Right kidney (tissue), 9 donors: ENCODE measurements around the gene RAPSN.

Experiments used
- DNase-seq: peaks from one replicate; pipeline ENCODE4 v3.0.0-alpha.2; 2016
- long read RNA-seq, 8 donors: transcript quantifications; one replicate each; lab custom pipeline, GENCODE V29; 2026

RAPSN gene
- long read RNA-seq, donor 1 = 0 reads
- long read RNA-seq, donor 2 = 0 reads
- long read RNA-seq, donor 3 = 0 reads
- long read RNA-seq, donor 4 = 0 reads
- long read RNA-seq, donor 5 = 0 reads
- long read RNA-seq, donor 6 = 0 reads
- long read RNA-seq, donor 7 = 0 reads
- long read RNA-seq, donor 8 = 0 reads

DNA sequence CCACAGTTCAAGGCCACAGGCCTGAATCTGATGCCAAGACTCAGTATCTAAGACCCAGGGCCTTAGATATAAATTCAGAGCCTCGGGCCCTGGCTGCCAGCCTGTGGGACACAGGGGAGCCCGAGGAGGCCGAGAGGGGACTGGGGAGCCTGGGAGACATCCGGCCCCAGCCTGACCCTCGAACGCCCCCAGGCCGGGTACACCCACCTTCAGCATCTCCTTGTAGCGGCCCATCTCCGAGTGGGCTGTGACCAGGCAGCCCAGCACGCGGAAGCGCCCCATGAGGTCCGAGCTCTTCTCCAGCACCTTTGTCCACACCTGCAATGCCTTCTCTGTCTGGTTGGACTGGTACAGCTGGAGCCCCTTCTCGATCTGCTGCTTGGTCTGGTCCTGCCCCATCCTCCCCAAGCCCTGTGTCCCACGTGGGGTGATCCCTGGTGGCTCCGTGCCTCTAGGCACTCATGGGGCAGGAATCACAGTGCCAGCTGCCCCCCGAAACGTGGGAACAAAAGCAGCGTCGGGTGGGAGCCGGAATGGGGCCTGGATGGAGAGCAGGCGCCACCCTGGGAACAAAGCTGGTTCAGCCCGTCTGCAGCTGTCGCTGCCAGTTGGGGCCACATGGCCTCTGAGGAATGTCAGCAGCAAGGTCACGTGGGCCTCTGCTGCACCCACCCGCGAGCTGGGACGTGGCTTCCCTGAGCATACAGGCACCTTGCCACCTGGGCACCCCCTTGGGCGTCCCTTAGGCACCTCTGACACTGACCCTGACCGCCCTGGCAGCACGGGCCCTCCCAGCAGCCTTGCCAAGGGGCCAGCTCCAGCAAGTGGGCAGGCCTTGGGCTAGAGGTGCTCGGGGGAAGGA, at the start of gene RAPSN:
Gene RAPSN (minus strand): TSS at position 571 of the 862 bp plus-strand sequence. CDS start 172 bp downstream, at position 399.
- no peak for DNase-seq

DNA sequence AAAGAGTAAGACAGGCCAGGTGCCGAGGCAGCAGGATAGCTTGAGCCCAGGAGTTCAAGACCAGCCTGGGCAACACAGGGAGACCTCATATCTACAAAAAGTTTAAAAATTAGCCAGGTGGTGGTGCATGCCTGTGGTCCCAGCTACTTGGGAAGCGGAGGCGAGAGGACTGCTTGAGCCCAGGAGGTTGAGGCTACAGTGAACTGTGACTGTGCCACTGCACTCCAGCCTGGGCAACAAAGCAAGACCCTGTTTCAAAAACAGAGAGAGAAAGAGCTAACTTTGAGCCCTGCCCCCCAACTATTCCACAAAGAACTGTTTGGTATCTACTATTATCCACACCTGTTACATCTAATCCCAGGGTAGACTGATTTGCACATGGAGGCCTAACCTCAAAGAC, 49.2 kb upstream of the RAPSN start:
- DNase-seq = no peak

DNA sequence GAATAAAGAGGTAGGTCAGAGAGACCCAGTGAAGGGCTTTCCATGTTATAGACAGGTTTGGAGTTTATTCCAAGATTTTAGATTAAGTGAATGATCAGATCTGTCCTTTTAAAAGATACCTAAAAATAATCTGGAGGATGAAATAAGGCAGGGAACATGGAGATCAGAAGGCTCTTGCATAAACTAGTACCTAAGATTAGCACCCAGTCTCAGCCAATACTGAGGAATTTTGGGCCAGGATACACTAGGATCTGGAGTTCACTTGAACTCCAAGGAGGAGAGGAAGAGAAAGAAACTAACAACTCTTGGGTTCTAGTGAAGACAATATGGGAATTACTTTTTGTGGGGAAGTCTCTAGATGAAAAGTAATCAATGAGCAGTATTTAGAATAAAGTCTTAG, 47.9 kb upstream of the RAPSN start:
- DNase-seq = no peak

DNA sequence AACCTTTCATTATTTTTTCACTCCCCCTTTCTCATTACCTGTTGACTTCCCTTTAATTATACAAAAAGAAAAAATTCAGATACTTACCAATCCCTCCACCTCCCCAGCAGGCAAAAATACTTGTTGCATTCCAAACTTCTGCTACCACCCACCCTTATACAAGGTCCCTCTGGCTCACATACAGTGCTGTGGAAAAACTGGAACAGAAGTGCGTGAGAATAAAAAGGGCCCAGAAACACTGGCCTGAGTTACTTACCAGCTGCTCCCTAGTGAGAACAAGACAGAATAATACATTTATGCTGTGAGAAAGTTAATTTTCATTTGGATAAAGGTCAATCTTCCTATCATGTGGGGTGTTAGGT, 46.9 kb upstream of the RAPSN start:
- DNase-seq = no peak

DNA sequence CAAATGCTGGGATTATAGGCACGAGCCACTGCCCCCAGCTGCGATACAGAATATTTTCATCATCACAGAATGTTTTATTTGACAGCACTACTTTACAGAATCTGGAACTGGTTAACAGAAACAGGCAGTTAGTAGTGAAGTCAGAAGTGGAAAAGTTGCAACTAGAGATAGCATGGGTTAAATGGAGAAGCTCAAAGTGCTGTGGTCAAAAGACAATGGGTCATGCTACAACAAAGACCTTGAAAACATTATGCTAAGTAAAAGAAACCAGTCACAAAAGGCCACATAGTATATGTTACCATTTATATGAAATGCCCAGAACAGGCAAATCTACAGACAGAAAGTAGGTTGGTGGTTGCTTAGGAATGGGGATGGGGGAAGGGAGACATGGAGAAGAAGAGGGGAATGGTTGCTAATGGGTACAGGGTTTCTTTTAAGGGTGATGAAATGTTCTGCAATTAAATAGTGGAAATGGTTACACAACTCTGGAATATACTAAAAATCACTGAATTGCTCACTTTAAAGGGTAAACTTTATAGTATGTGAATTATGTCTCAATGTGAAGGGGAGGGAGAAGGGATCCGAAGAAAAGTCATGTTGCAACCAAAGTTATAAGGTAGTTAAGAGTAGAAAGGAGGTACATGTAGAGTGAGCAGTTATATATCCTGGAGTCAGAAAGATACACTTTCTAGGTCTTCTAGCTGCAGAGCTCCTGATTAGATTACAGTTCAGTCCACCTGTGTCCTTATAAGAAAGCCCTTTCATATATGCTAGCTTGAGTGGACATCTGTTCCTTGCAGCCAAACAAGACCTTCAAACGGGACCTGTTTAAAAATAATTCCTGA, 46.3 kb upstream of the RAPSN start:
- DNase-seq = no peak

DNA sequence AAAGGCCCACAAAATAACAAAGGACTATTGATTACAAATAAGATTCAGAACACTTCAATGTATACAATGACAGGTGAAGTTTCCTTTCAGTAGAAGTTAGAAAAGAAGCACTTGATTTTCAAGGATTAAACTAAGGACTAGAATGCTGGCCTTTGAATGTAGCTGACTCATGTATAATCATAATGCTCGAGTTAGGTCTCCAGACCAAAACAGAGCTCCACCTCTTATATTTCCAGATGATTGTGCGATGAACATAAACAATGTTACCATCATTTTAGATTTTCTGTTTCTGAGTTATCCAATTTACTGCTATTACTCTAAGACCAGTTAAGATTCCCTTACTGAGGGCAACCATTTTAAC, 40.4 kb upstream of the RAPSN start:
- DNase-seq = no peak

DNA sequence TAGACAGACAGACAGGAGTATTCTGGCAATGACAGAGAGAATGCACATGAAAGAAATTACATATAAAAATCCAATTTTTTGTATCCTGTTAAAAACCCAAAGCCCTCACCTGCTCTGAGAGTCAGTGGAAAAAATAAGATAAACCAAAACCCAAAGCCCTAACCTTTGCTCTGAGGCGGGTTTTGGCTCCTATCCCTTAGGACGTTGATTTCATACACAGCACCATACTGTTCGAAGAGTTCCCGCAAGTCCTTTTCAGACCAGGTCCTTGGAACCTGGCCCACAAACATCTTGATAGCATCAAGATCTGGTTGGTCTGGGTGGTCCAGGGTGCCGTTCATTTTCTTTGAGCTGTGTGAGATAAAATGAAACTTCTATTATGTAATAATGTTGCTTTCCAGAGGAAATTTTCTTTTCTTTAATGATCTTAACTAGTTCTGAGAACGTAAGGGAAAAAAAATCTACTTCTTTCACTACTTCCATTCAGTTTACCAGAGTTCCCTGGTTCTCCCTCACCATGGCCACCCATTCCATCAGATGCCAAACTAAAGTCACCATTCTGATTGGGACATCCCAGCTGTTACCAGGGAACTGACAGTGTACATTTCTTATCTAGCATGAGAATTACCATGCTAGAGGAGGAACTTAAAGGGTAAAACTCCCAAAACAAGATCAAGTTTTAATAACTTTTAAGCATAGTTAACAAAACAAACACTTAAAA, 39.9 kb upstream of the RAPSN start:
- no peak for DNase-seq

DNA sequence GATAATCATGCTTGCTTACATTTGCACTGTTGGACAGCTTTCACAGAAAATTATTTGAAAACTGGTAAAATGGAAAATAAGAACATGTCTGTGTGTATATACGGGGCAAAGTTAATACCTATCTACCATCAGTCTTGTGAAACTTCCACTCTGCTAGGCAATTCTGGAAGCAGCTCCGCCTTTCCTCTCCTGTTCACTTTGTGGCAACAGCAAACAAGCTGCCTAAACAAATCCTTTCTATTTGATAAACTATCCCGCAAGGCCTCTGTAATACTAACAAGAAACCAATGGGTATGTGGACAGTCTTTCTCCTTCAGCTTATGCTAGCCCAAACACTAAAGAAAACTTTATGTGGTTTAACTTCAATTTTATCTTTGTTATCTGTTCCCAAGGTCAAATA, 39.2 kb upstream of the RAPSN start:
- DNase-seq = no peak

DNA sequence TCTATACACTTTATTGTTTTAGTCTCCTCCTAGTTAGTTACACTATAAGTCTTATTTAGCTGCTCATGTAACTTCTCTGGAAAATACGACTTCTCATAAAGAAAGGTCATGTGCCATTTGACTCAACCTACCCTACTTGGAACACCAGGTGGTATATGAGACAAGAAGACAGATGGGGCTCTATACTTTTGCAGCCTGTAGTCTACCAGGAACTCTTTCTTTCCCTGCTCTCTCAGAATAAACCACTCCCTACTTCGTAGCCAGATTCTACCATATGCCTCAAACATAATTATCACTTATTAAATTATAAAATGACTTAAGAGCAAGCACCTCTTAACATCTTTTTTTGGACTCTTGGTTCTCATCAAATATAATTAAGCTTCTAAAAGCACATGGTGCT, 38.5 kb upstream of the RAPSN start:
- no peak for DNase-seq

DNA sequence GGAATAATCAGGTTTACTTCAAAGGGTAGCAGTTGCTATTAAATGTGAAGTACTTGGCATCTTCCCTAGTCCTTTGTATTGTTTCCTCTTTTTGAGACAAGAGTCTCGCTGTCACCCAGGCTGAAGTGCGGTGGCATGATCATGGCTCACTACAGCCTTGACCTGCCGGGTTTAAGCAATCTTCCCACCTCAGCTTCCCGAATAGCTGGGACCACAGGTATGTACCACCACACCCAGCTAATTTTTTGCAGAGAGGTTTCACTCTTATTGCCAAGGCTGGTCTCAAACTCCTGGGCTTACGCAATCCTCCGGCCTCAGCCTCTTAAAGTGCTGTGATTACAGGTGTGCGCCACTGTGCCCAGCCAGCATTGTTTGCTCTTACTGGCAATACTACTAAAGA, 36.2 kb upstream of the RAPSN start:
- DNase-seq = no peak

DNA sequence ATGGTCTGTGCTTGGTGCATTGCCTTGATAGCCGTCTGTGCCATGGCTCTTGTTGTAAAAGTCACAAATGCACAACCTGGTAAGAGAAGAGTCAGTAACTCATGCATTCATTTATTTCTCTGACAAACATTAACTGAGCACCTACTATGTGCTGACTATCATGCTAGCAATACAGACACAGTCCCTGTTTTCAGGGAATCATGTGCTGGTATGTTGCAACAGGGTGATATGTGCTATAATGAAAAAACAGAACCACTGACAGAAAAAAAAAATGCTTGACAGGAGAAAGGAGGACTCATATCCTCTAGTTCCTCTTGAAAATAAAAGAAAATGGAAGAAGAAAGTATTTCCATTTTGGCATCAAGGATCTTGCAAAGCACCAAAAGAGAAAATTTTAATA, 34.5 kb upstream of the RAPSN start:
- no peak for DNase-seq

DNA sequence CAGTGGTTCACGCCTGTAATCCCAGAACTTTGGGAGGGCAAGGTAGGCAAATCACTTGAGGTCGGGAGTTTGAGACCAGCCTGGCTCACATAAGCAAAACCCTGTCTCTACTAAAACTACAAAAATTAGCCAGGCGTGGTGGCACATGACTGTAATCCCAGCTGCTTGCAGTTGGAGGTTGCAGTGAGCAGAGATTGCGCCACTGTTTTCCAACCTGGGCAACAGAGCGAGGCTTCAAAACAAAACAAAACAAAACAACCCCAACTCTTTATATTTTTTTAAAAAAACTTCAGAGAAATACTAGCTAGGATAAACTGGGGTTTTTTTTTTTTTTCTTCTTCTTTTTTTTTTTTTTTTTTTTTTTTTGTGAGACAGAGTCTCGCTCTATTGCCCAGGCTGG, 31.8 kb upstream of the RAPSN start:
- no peak for DNase-seq

DNA sequence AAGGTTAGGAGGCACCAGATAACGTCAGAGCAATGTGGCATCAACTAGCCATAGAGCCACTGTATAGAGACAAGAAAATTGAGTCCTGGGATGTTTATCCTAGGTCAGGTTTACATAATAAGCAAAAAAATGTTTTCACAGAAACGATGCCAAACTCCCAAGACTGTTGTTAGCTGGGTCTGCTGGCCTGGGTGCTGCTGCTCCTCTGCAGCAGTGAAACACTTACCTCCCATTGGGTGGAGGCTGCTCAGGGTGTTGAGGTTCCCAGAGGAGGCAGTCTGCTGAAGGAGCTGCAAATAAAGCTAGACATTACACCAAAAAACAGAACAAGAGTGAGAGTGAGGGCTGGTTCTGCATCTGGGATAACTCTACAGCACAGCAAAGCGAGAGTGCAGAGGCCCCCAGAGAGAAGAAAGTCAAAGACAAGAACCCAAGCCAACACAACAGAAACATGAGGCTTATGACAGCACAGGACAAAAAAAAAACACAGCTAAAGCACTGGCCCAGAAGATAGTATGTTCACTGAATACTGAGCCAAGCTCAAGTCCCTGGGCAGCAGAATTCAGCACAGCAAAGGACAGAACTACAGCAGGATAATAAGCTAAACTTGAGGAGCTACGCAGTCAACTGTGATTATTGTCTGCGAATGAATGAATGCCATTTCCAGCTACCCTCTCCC, 29.9 kb upstream of the RAPSN start:
- DNase-seq = no peak

DNA sequence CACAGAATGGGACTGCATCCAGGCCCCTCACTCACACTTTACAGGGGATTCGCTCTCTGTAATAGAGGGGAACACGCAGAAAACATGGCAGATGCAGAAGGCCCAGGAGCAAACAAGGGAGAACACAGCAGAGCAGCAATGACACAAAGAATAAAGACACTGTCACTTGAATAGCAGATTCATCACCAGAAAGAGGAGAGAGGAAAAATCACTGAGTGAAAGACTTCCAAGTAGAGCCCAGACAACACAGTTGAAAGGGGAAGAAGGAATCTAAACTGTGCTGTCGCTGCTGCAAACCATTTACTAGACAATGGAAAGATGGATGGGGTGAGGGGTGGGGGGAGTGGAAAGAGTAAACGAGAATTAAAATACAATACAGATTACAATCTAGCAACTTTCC, 28.8 kb upstream of the RAPSN start:
- no peak for DNase-seq

DNA sequence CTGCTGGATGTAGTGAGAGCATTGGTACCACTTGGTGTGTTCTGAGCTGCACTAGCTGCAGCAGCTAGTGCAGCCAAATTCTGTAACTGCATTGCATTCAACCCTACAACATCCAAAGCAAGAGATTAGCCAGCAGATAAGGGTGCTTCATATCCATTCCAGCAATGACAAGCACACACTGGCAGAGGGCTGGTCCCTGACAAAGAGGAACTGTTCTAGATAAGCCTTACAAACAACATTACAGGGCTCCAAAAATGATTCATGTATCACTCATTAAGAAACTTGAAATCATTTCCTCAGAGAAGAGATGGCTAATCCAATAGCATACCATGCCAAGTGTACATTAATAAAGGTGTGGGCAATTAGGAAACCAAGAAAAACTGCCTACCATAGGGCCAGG, 28.4 kb upstream of the RAPSN start:
- DNase-seq = no peak

DNA sequence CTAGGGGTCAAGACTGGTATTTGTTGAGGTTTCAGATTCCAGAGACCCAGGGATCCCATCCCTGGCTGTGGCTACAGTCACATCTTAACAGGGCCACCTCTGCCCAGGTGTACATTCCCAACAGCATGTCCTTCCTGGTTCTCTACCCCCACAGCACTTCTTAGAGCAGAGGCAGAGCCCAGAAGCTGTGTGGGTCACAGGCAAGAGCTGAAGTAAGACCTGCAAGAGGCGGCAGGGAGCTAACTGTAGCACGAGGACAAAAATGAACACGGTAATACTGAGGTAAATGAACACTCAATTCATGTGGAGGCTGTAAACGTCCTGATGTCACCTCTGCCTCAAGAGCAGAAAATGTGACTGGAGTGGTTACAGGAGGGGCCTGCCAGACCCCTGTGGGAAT, 21.7 kb upstream of the RAPSN start:
- no peak for DNase-seq

DNA sequence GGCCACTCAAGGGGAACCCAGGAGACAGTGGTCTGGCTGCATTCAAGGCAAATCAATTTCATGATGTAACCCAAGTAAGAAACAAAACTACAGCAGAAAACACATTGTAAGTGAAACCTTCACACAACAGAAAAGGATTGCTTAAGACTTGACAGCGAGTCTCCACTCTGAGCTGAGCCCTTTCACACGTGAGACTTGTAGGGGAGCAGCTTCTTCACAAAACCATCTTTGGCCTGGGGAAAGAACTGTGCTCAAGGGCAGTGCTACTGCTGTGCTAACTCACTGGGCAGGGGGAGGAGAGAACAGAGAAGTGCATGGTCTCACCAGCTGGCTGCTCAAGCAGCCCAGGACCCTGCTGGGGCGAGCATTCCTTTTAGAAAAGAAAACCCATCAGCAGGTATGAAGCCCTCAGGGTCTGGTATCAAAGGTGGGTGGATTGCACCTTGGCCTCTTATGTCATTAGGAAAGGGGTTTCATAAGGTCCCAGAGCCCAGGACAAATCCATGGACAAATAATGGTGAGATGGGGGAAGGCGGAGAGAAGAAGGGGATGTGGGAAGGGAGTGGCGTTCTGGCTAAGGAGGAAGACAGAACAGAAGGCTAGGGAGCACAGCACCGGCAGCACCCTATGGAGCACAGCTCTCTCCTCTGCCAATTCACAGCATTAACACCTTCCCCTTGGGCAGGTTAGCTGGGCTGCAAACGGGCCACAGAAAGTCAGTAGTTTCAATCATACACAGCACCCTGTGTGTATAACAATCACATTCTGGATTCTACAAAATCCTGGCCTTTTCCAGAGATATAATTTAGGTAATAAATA, 20.6 kb upstream of the RAPSN start:
- no peak for DNase-seq

DNA sequence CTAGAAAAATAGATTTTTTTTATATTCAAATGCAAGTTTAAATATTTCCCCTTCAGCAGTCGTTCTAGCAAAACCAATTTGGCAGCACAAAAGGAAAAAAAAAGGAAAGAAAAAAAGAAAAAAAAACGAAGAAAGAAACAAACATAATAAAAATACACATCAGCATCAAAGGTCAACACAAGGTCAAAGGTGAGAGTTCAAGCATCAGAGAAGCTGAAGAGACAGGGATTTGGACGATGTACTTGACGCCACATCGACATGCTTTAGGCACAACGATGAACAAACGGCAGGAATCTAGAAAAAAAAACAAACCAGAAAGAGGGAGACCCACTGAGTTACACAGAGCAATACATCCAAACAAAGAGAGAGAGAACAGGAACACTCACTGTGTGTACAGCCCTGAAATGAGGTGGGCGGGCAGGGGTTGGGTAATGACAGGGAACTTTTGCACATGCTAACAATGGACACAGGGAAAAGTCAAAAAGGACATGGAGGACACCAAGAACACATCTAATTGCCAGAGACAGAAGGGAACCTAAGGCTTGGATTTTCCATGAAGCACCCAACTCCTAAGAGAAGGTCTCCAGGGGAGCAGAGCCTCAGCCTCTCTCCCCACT, 19.8 kb upstream of the RAPSN start:
- no peak for DNase-seq

DNA sequence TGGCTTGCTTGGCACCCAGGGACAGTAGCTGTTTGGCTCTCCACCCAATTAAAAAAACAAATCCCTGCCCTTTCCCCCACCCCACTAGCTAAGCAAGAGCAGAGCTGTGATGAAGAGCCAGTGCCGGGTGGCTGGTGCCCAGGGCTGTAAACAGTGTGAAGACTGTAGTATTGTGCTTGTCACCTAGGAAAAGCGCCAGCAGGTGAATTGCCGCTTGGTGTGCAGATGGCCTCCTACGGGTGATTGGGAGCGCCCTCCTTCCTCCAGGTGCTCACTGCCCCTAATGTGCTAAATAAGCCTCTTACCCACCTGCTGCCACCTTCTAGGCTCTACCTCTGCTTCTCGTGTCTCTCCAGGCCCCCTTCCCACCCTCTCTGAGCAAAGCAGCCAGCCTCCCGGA, 18.4 kb upstream of the RAPSN start:
- no peak for DNase-seq

DNA sequence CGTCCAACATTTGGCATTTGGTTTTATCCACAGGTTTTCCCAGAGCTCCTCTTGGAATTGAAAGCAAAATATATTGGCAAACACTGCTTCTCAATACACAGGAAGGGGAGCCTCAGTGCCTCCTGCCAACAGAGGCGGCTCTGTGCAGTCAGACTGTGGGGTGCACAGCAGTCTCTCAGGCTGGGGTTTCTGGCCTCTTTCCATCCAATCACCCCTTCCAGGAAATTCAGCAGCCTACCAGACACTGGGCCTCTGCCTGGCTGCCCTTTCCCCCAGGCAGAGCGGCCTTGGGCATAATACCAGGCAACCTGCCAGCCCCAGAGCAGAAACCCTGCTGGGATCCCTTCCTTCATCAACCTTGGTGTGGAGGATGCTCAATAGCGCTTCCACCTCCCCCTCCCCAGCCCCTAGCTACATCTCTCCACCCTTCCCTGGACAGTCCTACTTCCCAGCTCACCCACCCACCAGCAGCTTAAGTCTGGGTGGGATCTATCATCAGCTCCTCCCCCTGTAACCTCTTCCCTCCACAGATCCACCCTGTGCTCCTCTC, 17.8 kb upstream of the RAPSN start:
- no peak for DNase-seq

DNA sequence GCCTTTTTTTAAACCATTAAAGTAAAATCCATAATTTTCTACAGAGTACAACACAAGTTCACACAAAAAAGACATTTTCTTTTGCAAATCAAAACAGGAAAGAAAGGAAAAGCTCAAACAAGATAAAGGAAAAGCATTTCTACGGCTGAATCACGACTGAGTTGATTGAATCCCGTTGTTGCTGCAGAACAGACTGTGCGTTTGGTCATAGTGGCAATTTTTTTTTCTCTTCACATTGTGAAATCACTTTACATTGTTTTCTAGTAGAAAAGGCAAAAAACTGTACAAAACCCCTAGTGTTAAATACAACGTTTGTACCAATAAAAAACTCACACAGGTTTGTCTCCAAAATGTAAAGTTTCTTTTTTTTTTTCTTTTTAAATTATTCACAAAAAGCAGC, 17.3 kb upstream of the RAPSN start:
- no peak for DNase-seq
